ENCODE measurements around the gene MRPS9.

DNA sequence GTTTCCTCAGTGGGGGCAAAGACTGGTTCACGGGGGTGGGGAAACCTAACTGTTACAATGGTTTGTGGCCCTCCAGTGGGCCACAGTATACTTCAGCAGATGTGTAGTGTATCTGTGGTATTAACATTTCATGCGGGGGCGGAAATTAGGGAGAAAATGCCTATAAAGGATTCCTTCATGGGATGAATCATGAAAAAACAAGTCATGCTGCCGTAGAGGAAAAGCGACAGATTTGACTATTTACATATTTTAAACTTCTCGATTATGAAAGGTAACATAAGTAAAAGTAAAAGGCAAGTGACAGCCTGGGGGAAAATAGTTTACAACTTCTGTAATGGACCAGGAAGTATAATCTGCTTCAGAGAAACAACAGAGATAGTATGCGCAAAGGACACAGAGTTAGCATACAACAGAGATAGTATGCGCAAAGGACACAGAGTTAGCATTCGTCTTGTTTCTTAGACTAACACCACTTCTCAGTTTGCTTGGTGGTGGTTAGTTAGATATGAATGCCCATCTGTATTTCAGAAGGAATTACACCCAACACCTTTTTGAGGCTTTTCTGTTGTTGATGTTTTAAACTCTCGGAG lies 41.1 kb downstream of the MRPS9 start:
- TF ChIP-seq, protein P1, sequence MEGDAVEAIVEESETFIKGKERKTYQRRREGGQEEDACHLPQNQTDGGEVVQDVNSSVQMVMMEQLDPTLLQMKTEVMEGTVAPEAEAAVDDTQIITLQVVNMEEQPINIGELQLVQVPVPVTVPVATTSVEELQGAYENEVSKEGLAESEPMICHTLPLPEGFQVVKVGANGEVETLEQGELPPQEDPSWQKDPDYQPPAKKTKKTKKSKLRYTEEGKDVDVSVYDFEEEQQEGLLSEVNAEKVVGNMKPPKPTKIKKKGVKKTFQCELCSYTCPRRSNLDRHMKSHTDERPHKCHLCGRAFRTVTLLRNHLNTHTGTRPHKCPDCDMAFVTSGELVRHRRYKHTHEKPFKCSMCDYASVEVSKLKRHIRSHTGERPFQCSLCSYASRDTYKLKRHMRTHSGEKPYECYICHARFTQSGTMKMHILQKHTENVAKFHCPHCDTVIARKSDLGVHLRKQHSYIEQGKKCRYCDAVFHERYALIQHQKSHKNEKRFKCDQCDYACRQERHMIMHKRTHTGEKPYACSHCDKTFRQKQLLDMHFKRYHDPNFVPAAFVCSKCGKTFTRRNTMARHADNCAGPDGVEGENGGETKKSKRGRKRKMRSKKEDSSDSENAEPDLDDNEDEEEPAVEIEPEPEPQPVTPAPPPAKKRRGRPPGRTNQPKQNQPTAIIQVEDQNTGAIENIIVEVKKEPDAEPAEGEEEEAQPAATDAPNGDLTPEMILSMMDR (IDR thresholded peaks at IDR 0.05), result no peak
- TF ChIP-seq POLR2A (IDR thresholded peaks at IDR 0.05), result no peak
